PC-9 (cell line): ENCODE results near the gene SACS.

ENCODE experiments used
- EZH2 ChIP-seq: fragments of 200-600 bp; sonication (generic); IDR thresholded peaks from 2 replicates; pipeline ENCODE4 v1.8.0; 2017; ENCODE audit warnings: antibody characterized with exemption, low read depth
- TF ChIP-seq, protein P1 (sequence below): fragments of 200-600 bp; sonication (generic); conservative IDR thresholded peaks from 2 replicates; pipeline ENCODE4 v1.6.1; 2017; ENCODE audit warnings: mixed run types, antibody characterized with exemption, mild to moderate bottlenecking, moderate library complexity

DNA sequence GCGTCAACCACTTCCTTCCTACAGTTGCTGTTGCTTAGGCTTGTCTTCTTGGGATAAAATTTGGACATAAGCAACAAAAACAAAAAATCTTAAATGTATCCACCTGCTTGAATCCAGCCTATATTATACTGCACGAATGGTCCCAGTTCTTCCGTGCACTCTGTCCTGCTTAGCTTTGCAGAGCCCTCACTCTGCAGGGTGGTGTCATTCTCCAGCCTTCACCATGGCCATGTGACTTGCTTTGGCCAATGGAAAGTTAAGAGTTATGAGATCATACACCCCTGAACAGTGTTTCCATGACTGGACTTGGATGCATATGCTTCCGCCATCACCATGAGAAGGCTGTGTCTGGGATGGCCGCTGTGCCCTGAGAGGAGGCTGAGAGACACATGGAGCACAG lies 27.4 kb upstream of the SACS start:
- TF ChIP-seq, protein P1, sequence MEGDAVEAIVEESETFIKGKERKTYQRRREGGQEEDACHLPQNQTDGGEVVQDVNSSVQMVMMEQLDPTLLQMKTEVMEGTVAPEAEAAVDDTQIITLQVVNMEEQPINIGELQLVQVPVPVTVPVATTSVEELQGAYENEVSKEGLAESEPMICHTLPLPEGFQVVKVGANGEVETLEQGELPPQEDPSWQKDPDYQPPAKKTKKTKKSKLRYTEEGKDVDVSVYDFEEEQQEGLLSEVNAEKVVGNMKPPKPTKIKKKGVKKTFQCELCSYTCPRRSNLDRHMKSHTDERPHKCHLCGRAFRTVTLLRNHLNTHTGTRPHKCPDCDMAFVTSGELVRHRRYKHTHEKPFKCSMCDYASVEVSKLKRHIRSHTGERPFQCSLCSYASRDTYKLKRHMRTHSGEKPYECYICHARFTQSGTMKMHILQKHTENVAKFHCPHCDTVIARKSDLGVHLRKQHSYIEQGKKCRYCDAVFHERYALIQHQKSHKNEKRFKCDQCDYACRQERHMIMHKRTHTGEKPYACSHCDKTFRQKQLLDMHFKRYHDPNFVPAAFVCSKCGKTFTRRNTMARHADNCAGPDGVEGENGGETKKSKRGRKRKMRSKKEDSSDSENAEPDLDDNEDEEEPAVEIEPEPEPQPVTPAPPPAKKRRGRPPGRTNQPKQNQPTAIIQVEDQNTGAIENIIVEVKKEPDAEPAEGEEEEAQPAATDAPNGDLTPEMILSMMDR: no peak
- no peak for TF ChIP-seq EZH2
